A673 (cell line): Measurements from ENCODE around the gene POLR1E.

Source experiments
- EZH2 ChIP-seq: fragments of 200-600 bp; sonication (generic); IDR thresholded peaks from 2 replicates; pipeline ENCODE4 v1.6.1; 2017; ENCODE audit warnings: borderline replicate concordance, low read depth, mild to moderate bottlenecking, mixed read lengths, antibody characterized with exemption, low read length; ENCODE audit not compliant: poor library complexity, severe bottlenecking
- TF ChIP-seq, protein P1 (sequence below): fragments of 300-800, 200-600 bp; sonication (generic); conservative IDR thresholded peaks from 2 replicates; pipeline ENCODE4 v1.5.1; 2017; ENCODE audit warnings: low read depth, mild to moderate bottlenecking, antibody characterized with exemption, low read length, moderate library complexity, mixed read lengths

DNA sequence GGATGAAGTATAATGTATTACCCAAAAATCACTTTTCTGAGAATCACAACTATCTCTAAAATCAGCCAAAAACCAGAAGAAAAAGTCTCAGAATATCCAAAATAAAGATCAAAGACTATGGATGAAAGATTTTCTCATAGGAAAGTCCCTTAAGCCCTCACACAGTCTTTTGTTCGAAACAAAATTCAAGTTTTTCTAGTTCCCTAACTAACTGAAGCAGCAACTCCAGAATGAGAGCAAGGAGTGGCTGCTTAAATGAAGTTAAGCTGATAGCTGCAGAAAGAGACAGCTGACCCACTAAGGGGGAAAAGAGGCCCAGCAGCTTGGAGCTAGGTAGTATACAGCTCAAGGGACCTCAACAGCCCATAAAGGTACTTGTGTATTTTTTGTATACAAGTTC is 28.9 kb upstream of the POLR1E start:
- TF ChIP-seq, protein P1, sequence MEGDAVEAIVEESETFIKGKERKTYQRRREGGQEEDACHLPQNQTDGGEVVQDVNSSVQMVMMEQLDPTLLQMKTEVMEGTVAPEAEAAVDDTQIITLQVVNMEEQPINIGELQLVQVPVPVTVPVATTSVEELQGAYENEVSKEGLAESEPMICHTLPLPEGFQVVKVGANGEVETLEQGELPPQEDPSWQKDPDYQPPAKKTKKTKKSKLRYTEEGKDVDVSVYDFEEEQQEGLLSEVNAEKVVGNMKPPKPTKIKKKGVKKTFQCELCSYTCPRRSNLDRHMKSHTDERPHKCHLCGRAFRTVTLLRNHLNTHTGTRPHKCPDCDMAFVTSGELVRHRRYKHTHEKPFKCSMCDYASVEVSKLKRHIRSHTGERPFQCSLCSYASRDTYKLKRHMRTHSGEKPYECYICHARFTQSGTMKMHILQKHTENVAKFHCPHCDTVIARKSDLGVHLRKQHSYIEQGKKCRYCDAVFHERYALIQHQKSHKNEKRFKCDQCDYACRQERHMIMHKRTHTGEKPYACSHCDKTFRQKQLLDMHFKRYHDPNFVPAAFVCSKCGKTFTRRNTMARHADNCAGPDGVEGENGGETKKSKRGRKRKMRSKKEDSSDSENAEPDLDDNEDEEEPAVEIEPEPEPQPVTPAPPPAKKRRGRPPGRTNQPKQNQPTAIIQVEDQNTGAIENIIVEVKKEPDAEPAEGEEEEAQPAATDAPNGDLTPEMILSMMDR: no peak
- TF ChIP-seq EZH2: no peak
